Brain microvascular endothelial cell (primary cell): ENCODE measurements around the gene RPL6.

Experiments used
- DNase-seq: peaks from one replicate; pipeline ENCODE4 v3.0.0-alpha.2; 2020
- H3K27ac ChIP-seq: fragments of 250-450 bp; sonication (Bioruptor Pico); 2 replicates; pipeline ENCODE4 v1.5.1; 2020; ENCODE audit warnings: mild to moderate bottlenecking, moderate library complexity
- H3K27me3 ChIP-seq: fragments of 250-450 bp; sonication (Bioruptor Pico); replicated peaks from 2 replicates; pipeline ENCODE4 v1.5.1; 2020; ENCODE audit warnings: mild to moderate bottlenecking
- H3K36me3 ChIP-seq: fragments of 250-450 bp; sonication (Bioruptor Pico); replicated peaks from 2 replicates; pipeline ENCODE4 v1.5.1; 2020; ENCODE audit warnings: mild to moderate bottlenecking
- H3K4me3 ChIP-seq: 2 replicates; pipeline ENCODE4 v1.5.1; 2011; ENCODE audit warnings: low read depth, mild to moderate bottlenecking, control low read depth, low read length, moderate library complexity
- in situ Hi-C: cut with HindIII; loops from 2 replicates; pipeline ENCODE4 v1.10.0; 2017; ENCODE audit warnings: low sequenced_read_pairs, low pct_ligation_motif_present
- TF ChIP-seq, protein P1 (sequence below): IDR thresholded peaks from 2 replicates; pipeline ENCODE4 v1.5.1; 2011; ENCODE audit warnings: low read depth, mild to moderate bottlenecking, moderate library complexity, low read length, control low read depth, inconsistent platforms; ENCODE audit errors: missing control alignments

The RPL6 gene

DNA sequence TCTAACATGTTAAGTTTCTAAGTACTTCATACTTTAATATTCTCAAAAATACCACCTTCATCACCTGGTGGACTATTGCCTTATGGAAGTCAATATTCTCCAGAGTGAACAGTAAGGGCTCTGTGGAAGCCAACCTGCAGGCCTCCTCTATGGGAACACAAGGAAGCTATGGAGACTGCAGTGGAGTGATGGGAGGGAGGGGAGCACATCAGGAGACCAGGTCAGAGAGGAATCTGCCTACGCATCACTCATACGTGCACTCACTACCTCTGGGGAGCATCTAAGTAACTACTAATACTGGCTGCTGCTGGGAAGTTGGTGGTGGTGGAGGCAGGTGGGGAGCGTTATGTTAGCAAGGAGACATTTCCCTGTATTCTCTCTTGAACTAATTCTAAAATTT, 47.1 kb downstream of the RPL6 start:
- H3K36me3 ChIP-seq: no peaks in the 10 kb centered on the region
- H3K27me3 ChIP-seq: no peaks in the 10 kb centered on the region
- TF ChIP-seq, protein P1, sequence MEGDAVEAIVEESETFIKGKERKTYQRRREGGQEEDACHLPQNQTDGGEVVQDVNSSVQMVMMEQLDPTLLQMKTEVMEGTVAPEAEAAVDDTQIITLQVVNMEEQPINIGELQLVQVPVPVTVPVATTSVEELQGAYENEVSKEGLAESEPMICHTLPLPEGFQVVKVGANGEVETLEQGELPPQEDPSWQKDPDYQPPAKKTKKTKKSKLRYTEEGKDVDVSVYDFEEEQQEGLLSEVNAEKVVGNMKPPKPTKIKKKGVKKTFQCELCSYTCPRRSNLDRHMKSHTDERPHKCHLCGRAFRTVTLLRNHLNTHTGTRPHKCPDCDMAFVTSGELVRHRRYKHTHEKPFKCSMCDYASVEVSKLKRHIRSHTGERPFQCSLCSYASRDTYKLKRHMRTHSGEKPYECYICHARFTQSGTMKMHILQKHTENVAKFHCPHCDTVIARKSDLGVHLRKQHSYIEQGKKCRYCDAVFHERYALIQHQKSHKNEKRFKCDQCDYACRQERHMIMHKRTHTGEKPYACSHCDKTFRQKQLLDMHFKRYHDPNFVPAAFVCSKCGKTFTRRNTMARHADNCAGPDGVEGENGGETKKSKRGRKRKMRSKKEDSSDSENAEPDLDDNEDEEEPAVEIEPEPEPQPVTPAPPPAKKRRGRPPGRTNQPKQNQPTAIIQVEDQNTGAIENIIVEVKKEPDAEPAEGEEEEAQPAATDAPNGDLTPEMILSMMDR: no peak
- H3K27ac ChIP-seq: no peak overlapping the region
- DNase-seq: no peak
- in situ Hi-C loops: no loop called here
- H3K4me3 ChIP-seq: no peak overlapping the region

GRCh38 chr12:112361271-112361670, 48.1 kb downstream of the RPL6 start:
- in situ Hi-C loops: no loop called here
- TF ChIP-seq, protein P1: no peak
- no peak for DNase-seq
- H3K36me3 ChIP-seq: no peaks in the 10 kb centered on the region
- H3K4me3 ChIP-seq: no peak overlapping the region
- no peak overlapping the region for H3K27ac ChIP-seq
- H3K27me3 ChIP-seq: no peaks in the 10 kb centered on the region

DNA sequence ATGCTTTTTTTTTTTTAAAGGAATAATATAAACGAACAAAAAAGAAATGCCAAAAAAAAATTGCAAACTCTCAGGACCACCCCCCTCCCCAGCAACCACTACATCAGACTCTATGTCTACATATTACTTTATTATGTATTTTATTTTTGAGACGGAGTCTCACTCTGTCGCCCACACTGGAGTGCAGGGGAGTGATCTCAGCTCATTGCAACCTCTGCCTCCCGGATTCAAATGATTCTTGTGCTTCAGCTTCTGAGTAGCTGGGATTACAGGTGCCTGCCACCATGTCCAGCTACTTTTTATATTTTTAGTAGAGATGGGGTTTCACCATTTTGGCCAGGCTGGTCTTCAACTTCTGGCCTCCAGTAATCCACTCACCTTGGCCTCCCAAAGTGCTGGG, 50.1 kb downstream of the RPL6 start:
- H3K36me3 ChIP-seq: no peaks in the 10 kb centered on the region
- H3K4me3 ChIP-seq: no peak overlapping the region
- H3K27ac ChIP-seq: no peak overlapping the region
- no peak for DNase-seq
- in situ Hi-C loops: no loop called here
- TF ChIP-seq, protein P1: no peak
- H3K27me3 ChIP-seq: no peaks in the 10 kb centered on the region

- no peaks in the 10 kb centered on the region for H3K36me3 ChIP-seq
- no peaks in the 10 kb centered on the region for H3K27me3 ChIP-seq
- in situ Hi-C loops: no loop called here
- H3K4me3 ChIP-seq: no peak overlapping the region
- no peak overlapping the region for H3K27ac ChIP-seq
- TF ChIP-seq, protein P1: no peak
- DNase-seq: no peak
Measured at GRCh38 chr12:112357214-112357613, 52.2 kb downstream of the RPL6 start.
